Suppressor macrophage treated with lipopolysaccharide for 4 hours (primary cell): ENCODE measurements around the gene RBBP9.
"Not testable (repeated sequence)": the region's sequence is repeated elsewhere in the genome, so short reads cannot be mapped to it uniquely, and the experiment has no call there.

Experiments used
- DNase-seq: peaks from one replicate; pipeline ENCODE4 v3.0.0-alpha.2; 2020

Gene RBBP9

GRCh38 chr20:18504479-18505060 is 7.5 kb upstream of the RBBP9 start:
- peak; percentile 58 for DNase-seq

DNA sequence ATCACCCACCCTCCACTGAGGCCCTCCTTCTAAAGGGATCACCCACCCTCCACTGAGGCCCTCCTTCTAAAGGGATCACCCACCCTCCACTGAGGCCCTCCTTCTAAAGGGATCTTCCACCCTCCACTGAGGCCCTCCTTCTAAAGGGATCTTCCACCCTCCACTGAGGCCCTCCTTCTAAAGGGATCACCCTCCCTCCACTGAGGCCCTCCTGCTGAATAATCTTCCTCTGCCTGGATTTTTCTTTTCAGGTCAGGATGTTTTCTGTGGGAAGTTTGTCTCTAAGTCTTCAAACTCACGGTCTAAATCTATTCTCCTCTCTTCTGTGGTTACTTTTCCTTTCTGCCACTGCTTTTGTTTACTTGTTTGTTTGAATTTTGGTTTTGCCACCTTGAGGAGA is 4.6 kb upstream of the RBBP9 start:
- DNase-seq: not testable (repeated sequence)

DNA sequence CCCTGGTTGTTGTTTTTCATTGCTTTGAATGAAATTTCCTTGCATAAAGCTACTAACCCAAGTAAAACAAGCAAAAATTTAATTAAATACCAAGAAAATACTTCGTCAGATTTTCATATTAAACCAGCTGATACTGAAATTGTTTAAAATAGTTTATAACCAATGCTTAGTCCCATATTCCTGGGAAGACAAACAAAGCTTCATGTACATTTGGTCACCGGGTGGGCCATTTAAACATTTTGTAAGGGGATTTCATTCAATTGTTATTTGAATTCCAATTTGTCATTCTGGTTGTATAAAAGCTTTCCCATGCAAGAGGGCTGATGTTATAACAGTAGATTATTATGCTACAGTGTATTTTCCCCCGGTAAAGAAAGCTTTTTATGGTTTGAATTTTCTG is 578 bp upstream of the RBBP9 start:
- no peak for DNase-seq

GRCh38 chr20:18496042-18496441 is 983 bp downstream of the RBBP9 start:
- DNase-seq: no peak

- no peak for DNase-seq
Observed at GRCh38 chr20:18488301-18488700, 8.7 kb downstream of the RBBP9 start.

DNA sequence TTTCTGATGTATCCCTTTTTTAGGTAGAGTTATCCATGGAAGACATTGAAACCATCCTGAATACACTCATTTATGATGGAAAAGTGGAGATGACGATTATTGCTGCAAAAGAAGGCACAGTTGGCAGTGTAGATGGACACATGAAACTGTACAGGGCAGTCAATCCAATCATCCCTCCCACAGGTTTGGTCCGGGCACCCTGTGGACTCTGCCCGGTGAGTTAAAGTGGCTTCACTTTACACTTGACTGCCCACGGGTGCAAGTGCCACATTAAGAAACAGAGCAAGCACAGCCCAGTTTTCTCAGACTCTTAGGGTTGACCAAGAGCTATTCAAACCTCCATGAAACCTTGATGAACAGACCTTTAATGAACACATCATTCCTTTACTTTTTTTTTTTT is 15.4 kb downstream of the RBBP9 start:
- no peak for DNase-seq

- DNase-seq: no peak
Observed at GRCh38 chr20:18477821-18478220, 19.2 kb downstream of the RBBP9 start.

DNA sequence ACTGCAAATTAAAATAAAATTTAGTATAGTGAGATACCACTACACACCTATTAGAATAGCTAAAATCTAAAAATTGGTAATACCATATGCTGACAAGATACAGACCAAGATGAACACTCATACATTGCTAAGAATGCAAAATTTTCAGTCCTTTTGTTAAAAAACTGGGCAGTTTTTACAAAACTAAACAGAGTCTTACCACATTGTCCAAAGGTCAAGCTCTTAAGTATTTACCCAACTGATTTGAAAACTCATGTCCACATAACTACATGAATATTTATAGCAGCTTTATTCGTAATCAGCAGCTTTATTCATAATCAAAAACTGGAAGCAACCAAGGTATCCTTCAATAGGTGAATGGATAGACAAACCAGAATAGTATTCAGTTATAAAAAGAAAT is 19.8 kb downstream of the RBBP9 start:
- DNase-seq: no peak

- DNase-seq: peak; percentile 97
Observed at GRCh38 chr20:18466894-18467730, 29.9 kb downstream of the RBBP9 start, which contains the start of the genes DZANK1 and POLR3F. Gene DZANK1 (minus strand): TSS chr20:18467030. CDS start chr20:18465358, 1,672 bp downstream. Gene POLR3F (plus strand): TSS chr20:18467390. CDS start chr20:18467507, 117 bp downstream.

- no peak for DNase-seq
Observed at GRCh38 chr20:18466574-18466893, 30.5 kb downstream of the RBBP9 start.

DNA sequence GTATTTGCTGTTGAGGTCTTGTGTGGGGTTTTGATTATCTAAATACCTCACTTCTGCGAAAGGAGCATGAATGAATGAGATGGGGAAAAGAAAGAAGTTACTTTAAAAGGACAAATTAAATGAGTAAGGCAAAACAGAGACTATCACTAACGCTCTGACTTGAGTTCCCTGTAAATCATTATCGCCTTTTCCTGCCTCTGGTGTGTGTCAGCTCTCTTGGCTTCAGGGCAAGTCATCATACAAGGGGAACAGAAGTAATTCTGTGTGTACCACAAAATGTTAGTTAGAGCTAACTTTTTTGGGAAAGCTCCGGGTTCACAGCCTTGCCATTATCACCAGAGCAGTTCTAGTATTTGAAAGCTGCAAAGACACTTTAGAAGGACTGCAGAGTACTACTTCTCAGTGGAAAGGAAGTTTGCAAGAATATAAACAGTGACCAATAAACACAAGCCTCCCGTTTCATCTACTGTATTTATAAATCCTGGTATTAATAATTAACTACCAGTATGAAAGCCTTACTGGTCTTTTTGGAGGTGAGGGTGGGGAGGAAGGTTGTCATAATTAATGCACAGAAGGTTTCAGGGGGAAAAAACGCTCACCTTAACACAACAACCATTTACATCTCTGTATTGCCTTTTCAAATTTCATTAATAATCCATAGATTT is 31.4 kb downstream of the RBBP9 start:
- no peak for DNase-seq

DNA sequence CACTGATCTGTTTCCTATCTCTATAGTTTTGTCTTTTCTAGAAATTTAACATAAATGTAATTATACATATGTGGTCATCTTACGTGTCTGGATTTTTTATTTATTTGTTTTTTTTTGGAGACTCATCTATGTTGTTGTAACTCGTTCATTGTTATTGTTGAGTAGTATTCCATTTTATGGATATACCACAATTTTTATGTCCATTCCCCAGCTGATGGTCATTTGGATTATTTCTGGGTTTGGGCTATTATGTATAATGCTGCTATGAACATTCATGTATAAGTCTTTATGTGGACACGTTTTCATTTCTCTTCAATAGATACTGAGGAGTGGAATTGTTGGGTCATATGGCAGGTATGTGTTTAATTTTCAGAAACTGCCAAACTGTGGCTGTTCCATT is 40.4 kb downstream of the RBBP9 start:
- no peak for DNase-seq

DNA sequence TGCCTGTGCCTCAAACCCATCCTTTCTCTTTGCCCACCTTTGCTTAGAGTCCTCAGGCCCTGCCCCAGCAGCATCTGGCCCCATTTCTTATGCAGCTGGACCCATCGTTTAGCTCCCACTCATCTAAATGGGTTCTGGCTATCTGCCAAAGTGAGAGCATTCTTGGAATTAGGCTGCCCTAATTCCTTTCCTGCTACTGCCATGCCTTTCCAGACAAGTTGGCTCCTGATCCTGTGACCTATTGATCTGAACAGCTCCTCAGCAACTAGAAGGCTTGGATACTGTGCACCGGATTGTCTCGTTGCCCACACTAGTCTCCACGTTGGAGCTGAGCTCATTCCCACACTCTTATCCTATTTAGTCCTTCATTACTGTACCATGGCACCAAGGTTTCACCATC is 53.1 kb downstream of the RBBP9 start:
- no peak for DNase-seq

DNA sequence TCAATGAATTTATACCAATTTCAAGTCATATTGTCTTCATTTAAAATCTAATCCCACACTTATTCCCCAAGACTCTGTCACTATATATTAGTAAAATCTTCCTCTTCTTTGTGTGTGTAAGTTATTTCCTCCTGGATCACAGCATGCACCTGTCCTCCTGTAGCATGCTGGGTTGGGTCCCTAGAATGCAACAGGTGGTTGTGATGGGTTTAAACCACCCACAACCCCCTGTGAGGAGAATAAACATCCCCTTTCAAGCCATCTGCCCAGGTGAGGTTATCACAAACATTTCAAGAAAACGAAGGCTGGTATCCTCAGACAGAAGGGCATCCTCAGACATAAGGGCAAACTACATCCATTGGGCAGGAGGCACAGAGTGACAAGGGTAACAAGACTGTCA is 56.6 kb downstream of the RBBP9 start:
- DNase-seq: no peak

DNA sequence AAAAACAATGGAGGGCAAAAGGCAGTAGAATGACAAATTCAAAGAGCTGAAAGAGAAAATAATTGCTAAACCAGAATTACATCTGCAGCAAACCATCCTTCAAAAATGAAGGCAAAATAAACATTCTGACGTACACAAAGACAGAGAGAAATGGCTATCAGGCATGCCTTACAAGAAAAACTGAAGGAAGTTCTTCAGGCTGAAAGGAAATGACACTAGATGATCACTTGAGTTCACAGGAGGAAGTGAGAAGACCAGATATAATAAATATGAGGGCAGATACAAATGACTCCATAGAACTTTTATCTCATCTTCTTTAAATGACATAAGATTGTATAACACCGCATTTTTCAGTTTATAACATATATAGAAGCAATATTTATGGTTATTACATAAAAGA is 60.2 kb downstream of the RBBP9 start:
- DNase-seq: peak; percentile 37
